Natural killer cell (primary cell): ENCODE data around the gene WDR74. TPM values are rescaled to one million over a fixed set of nuclear protein-coding genes. Genes with fewer than 3 reads are reported as not detected.

ENCODE experiments used
- ATAC-seq, 3 donors: fragments of 150-1000 bp in 2 of 3; fragments of 200-7000 bp in 1 of 3; cut with Tn5 transposase; 1 replicate in 1 of 3; 2 replicates in 2 of 3; pipeline ENCODE4 v1.10.0; 2021; ENCODE audit warnings: mild to moderate bottlenecking in 2 of 3, moderate library complexity in 2 of 3
- DNase-seq, 2 donors: peaks; one replicate each; pipeline versions ENCODE4 v3.0.0 to v3.0.0-alpha.2; 2013 to 2021; ENCODE audit warnings: mixed read lengths in 1 of 2
- H3K27ac ChIP-seq: one replicate; pipeline ENCODE4 v1.5.1; 2013; ENCODE audit warnings: mild to moderate bottlenecking, low read length
- H3K27me3 ChIP-seq: one replicate; pipeline ENCODE4 v1.6.1; 2013; ENCODE audit warnings: low read length; ENCODE audit not compliant: control insufficient read depth, insufficient read depth
- H3K36me3 ChIP-seq: one replicate; pipeline ENCODE4 v1.6.1; 2013; ENCODE audit warnings: low read length; ENCODE audit not compliant: control insufficient read depth, insufficient read depth
- H3K4me1 ChIP-seq: one replicate; pipeline ENCODE4 v1.6.1; 2013; ENCODE audit warnings: low read length; ENCODE audit not compliant: control insufficient read depth, insufficient read depth
- H3K4me3 ChIP-seq: one replicate; pipeline ENCODE4 v1.5.1; 2013; ENCODE audit warnings: low read length
- H3K9me3 ChIP-seq: one replicate; pipeline ENCODE4 v1.6.1; 2013; ENCODE audit warnings: low read length; ENCODE audit not compliant: control insufficient read depth, insufficient read depth
- H3K27ac Mint-ChIP-seq, 2 donors: one replicate each; pipeline ENCODE4 v1.8.0; 2022; ENCODE audit warnings: mild to moderate bottlenecking in 2 of 2, mixed read lengths in 2 of 2, moderate library complexity in 1 of 2
- H3K27me3 Mint-ChIP-seq, 2 donors: one replicate each; pipeline ENCODE4 v1.8.0; 2022; ENCODE audit warnings: low read depth in 2 of 2, mixed read lengths in 2 of 2
- H3K36me3 Mint-ChIP-seq: one replicate; pipeline ENCODE4 v1.8.0; 2022; ENCODE audit warnings: mixed read lengths
- H3K4me1 Mint-ChIP-seq, 2 donors: one replicate each; pipeline ENCODE4 v1.8.0; 2022; ENCODE audit warnings: mixed read lengths in 2 of 2
- H3K4me3 Mint-ChIP-seq: one replicate; pipeline ENCODE4 v1.8.0; 2022; ENCODE audit warnings: mild to moderate bottlenecking, moderate library complexity, mixed read lengths
- H3K9me3 Mint-ChIP-seq, 2 donors: one replicate each; pipeline ENCODE4 v1.8.0; 2022; ENCODE audit warnings: mixed read lengths in 2 of 2
- WGBS: methylation state at CpG from one replicate; pipeline ENCODE4 v1.1.7; 2013; ENCODE audit warnings: missing lambda C conversion rate; ENCODE audit not compliant: insufficient coverage; 5-methylcytosine and 5-hydroxymethylcytosine counted together
- intact Hi-C: fragments of 100-400 bp; cut with micrococcal nuclease; formaldehyde crosslinking; loops from one replicate; pipeline ENCODE4 v1.14.2; 2022
- total RNA-seq, 4 donors: library from RNA; stranded (reverse); fragments of 120-200 nt in 1 of 4; gene quantifications; one replicate each; pipeline versions ENCODE4 v1.2.3 to v1.2.4, GENCODE V29; 2013 to 2022
- TF ChIP-seq, protein P1 (sequence below): fragments of 200-600 bp; IDR thresholded peaks from one replicate; pipeline ENCODE4 v1.8.0; 2022; ENCODE audit warnings: antibody characterized with exemption

Gene WDR74
- total RNA-seq, 3 donors from 2014 or later (not counting 1 experiment from before 2014, with no cell fraction given): 151 to 173 (median 171) TPM

DNA sequence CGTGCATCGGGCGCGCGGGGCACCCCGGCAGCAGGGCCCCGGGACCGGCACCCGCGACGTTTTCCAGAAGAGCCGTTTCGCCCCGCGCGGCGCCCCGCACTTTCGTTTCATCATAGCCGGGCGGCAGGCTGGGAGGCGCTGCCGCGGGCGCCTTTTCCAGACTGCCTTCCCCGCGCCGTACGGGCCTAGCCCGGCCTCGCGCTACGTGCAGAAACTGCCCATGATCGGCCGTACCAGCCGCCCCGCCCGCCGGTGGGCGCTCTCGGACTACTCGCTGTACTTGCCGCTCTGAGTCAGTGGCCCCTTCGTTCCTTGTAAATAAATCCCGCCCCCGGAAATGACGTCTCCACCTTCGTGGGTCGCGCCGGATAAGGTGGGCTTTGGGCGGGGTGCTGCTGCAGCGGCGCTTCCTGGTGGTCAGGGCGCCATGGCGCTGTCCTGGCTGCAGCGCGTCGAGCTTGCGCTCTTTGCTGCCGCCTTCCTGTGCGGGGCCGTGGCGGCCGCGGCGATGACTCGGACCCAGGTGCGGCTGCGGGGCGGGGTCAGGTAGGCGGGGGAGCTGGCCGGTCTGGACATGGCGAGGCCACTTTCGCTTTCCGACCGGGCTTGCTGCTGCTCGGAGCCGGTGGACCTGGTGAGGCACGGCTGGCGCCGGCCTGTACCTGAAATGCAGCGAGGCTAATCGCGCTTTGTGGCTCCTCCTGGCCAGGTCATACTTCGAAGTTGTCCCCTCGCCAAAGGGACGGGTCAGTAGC is 52.2 kb downstream of the WDR74 start, which contains the start of gene TMEM179B:
TMEM179B (plus strand) TSS at position 398 of the 755 bp plus-strand sequence; CDS start at position 428, 30 bp downstream.
- peak within 1 kb of the TSS; percentile 94 for H3K4me3 Mint-ChIP-seq
- intact Hi-C loops: loop anchor here (1.0 to 2.0 kb wide), 3 partner anchors 32 to 94 kb away; partner anchors contain the start of gene ZBTB3
- no peaks in the 10 kb centered on the region for H3K36me3 Mint-ChIP-seq
- TF ChIP-seq, protein P1, sequence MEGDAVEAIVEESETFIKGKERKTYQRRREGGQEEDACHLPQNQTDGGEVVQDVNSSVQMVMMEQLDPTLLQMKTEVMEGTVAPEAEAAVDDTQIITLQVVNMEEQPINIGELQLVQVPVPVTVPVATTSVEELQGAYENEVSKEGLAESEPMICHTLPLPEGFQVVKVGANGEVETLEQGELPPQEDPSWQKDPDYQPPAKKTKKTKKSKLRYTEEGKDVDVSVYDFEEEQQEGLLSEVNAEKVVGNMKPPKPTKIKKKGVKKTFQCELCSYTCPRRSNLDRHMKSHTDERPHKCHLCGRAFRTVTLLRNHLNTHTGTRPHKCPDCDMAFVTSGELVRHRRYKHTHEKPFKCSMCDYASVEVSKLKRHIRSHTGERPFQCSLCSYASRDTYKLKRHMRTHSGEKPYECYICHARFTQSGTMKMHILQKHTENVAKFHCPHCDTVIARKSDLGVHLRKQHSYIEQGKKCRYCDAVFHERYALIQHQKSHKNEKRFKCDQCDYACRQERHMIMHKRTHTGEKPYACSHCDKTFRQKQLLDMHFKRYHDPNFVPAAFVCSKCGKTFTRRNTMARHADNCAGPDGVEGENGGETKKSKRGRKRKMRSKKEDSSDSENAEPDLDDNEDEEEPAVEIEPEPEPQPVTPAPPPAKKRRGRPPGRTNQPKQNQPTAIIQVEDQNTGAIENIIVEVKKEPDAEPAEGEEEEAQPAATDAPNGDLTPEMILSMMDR: peak; percentile 57
- Histone ChIP-seq H3K27ac (peak within 1 kb of the TSS; percentile 91), H3K4me1 (peaks cover 44% of the 10 kb centered on the region), H3K4me3 (peak within 1 kb of the TSS; percentile 99), H3K27me3 (no peaks in the 10 kb centered on the region), H3K36me3 (peaks cover 14% of the 10 kb centered on the region), H3K9me3 (no peaks in the 10 kb centered on the region)
- peaks cover 32 to 45% of the 10 kb centered on the region in 2 donors for H3K4me1 Mint-ChIP-seq
- no peaks in the 10 kb centered on the region for H3K9me3 Mint-ChIP-seq
- DNase-seq (peak; percentile 98 to 99), ATAC-seq (peak; percentile 75 to 91 (median 78))
- under 1% methylated on average over 88 of the region's 88 CpGs for WGBS
- no peaks in the 10 kb centered on the region for H3K27me3 Mint-ChIP-seq
- peak within 1 kb of the TSS; percentile 94 to 96 for H3K27ac Mint-ChIP-seq

GRCh38 chr11:62786318-62787004 is 52.9 kb downstream of the WDR74 start:
- WGBS: 2% methylated on average over 51 of the region's 51 CpGs

More at GRCh38 chr11:62786318-62787004, 52.9 kb downstream of the WDR74 start:
- intact Hi-C loops: loop anchor here (1.0 to 2.0 kb wide), 6 partner anchors 15 to 362 kb away; partner anchors contain the start of genes TAF6L and ZBTB3
- peak overlapping the region; percentile 89 for H3K4me3 Mint-ChIP-seq
- Histone ChIP-seq H3K36me3 (peaks cover 13% of the 10 kb centered on the region), H3K4me1 (peaks cover 39% of the 10 kb centered on the region), H3K4me3 (peak overlapping the region; percentile 99), H3K27me3 (no peaks in the 10 kb centered on the region), H3K9me3 (no peaks in the 10 kb centered on the region), H3K27ac (peak overlapping the region; percentile 91)
- H3K4me1 Mint-ChIP-seq: peaks cover 29 to 42% of the 10 kb centered on the region in 2 donors
- no peaks in the 10 kb centered on the region for H3K9me3 Mint-ChIP-seq
- peak; percentile 89 to 92 for DNase-seq
- H3K27me3 Mint-ChIP-seq: no peaks in the 10 kb centered on the region
- peak; percentile 69 to 84 (median 70) for ATAC-seq
- H3K27ac Mint-ChIP-seq: peak overlapping the region; percentile 94 to 96
- H3K36me3 Mint-ChIP-seq: no peaks in the 10 kb centered on the region
- TF ChIP-seq, protein P1: peak; percentile 99

Other genes with a start within 250 kb of the WDR74 start
- 10 to 100 TPM; 20.0 to 28.9 (median 26.2) TPM for gene TUT1, start 248.1 kb downstream of the WDR74 start, total RNA-seq
- 100 to 1,000 TPM; 254 to 305 (median 259) TPM for gene MTA2, start 237.7 kb downstream of the WDR74 start, total RNA-seq
- gene EML3, start 226.8 kb downstream of the WDR74 start, total RNA-seq: 100 to 1,000 TPM; 221 to 233 (median 232) TPM
- 1 to 10 TPM; 2.6 to 6.9 (median 3.9) TPM for gene ROM1, start 226.3 kb downstream of the WDR74 start, total RNA-seq
- 10 to 100 TPM; 64.9 to 80.3 (median 77.9) TPM for gene B3GAT3, start 217.6 kb downstream of the WDR74 start, total RNA-seq
- 100 to 1,000 TPM; 236 to 275 (median 246) TPM for gene GANAB, start 193.0 kb downstream of the WDR74 start, total RNA-seq
- gene INTS5, start 186.3 kb downstream of the WDR74 start, total RNA-seq: 10 to 100 TPM; 13.9 to 20.3 (median 14.6) TPM
- 10 to 100 TPM; 36.5 to 57.9 (median 39.1) TPM for gene C11orf98, start 174.4 kb downstream of the WDR74 start, total RNA-seq
- gene CSKMT, start 174.3 kb downstream of the WDR74 start, total RNA-seq: 10 to 100 TPM; 12.0 to 21.5 (median 13.7) TPM
- gene UQCC3, start 167.9 kb downstream of the WDR74 start, total RNA-seq: 1 to 10 TPM; 3.9 to 5.2 (median 4.0) TPM
- gene LBHD1, start 167.3 kb downstream of the WDR74 start, total RNA-seq: 10 to 100 TPM; 17.4 to 29.1 (median 20.4) TPM
- 100 to 1,000 TPM; 179 to 238 (median 238) TPM for gene UBXN1, start 160.5 kb downstream of the WDR74 start, total RNA-seq
- not detected for gene LRRN4CL, start 150.1 kb downstream of the WDR74 start, total RNA-seq
- gene BSCL2, start 132.2 kb downstream of the WDR74 start, total RNA-seq: 10 to 100 TPM; 19.7 to 22.0 (median 21.2) TPM
- not detected for gene GNG3, start 131.9 kb downstream of the WDR74 start, total RNA-seq
- 10 to 100 TPM; 58.0 to 73.1 (median 69.3) TPM for gene HNRNPUL2, start 112.1 kb downstream of the WDR74 start, total RNA-seq
- gene TTC9C, start 111.1 kb downstream of the WDR74 start, total RNA-seq: 10 to 100 TPM; 18.3 to 27.2 (median 23.2) TPM
- 1 to 10 TPM; 5.4 to 9.6 (median 8.8) TPM for gene ZBTB3, start 85.4 kb downstream of the WDR74 start, total RNA-seq
- gene POLR2G, start 78.0 kb downstream of the WDR74 start, total RNA-seq: 100 to 1,000 TPM; 110 to 120 (median 119) TPM
- gene TAF6L, start 68.2 kb downstream of the WDR74 start, total RNA-seq: 10 to 100 TPM; 18.4 to 20.3 (median 18.8) TPM
- gene TMEM179B, start 52.2 kb downstream of the WDR74 start, total RNA-seq: 10 to 100 TPM; 33.7 to 41.1 (median 36.3) TPM
- gene TMEM223, start 47.6 kb downstream of the WDR74 start, total RNA-seq: 10 to 100 TPM in 1 of 3 donors, 1 to 10 TPM in 2; 4.8 to 10.0 (median 5.0) TPM
- gene NXF1, start 34.1 kb downstream of the WDR74 start, total RNA-seq: 100 to 1,000 TPM; 284 to 341 (median 319) TPM
- gene STX5, start 7.5 kb downstream of the WDR74 start, total RNA-seq: 100 to 1,000 TPM; 138 to 171 (median 166) TPM
- not detected for gene TEX54, start 6.7 kb downstream of the WDR74 start, total RNA-seq
- gene SLC3A2, start 41.3 kb upstream of the WDR74 start, total RNA-seq: 100 to 1,000 TPM; 200 to 235 (median 207) TPM
- gene CHRM1, start 81.8 kb upstream of the WDR74 start, total RNA-seq: not detected
- gene SLC22A6, start 145.4 kb upstream of the WDR74 start, total RNA-seq: not detected
- not detected for gene SLC22A8, start 176.3 kb upstream of the WDR74 start, total RNA-seq